Natural killer cell treated with Interleukin-12 subunit alpha and Interleukin-12 subunit beta and Interleukin-15 and Interleukin-18, amount 100 ng/mL, for 72 hours (primary cell): ENCODE measurements around the gene PPA1. TPM values are rescaled to one million over a fixed set of nuclear protein-coding genes. Genes with fewer than 3 reads are reported as not detected.
A peak's percentile ranks its signal among the peaks of the same experiment; 100 is the strongest.
"Not testable (repeated sequence)": the region's sequence is repeated elsewhere in the genome, so short reads cannot be mapped to it uniquely, and the experiment has no call there.

Experiments
- ATAC-seq, 2 donors: fragments of 150-1000 bp; cut with Tn5 transposase in 1 of 2; sonication (Bioruptor Pico), chemical (Tn5 transposase) in 1 of 2; 2 replicates each; pipeline ENCODE4 v1.10.0; 2021
- DNase-seq: peaks from one replicate; pipeline ENCODE4 v3.0.0; 2022; ENCODE audit warnings: low spot score
- H3K27ac Mint-ChIP-seq, 2 donors: 1 replicate in 1 of 2; 2 replicates in 1 of 2; pipeline ENCODE4 v1.8.0; 2022; ENCODE audit warnings: mixed read lengths in 2 of 2, mild to moderate bottlenecking in 1 of 2, moderate library complexity in 1 of 2
- H3K27me3 Mint-ChIP-seq, 2 donors: 1 replicate in 1 of 2; 2 replicates in 1 of 2; pipeline ENCODE4 v1.8.0; 2022; ENCODE audit warnings: mixed read lengths in 2 of 2
- H3K36me3 Mint-ChIP-seq: one replicate; pipeline ENCODE4 v1.8.0; 2022; ENCODE audit warnings: mixed read lengths
- H3K4me1 Mint-ChIP-seq, 2 donors: 1 replicate in 1 of 2; 2 replicates in 1 of 2; pipeline ENCODE4 v1.8.0; 2022; ENCODE audit warnings: low read depth in 2 of 2, mixed read lengths in 2 of 2, mild to moderate bottlenecking in 1 of 2
- H3K4me3 Mint-ChIP-seq: one replicate; pipeline ENCODE4 v1.8.0; 2022; ENCODE audit warnings: mixed read lengths
- H3K9me3 Mint-ChIP-seq: 2 replicates; pipeline ENCODE4 v1.8.0; 2022; ENCODE audit warnings: mixed read lengths
- total RNA-seq, 2 donors: library from RNA; stranded (reverse); gene quantifications; one replicate each; pipeline ENCODE4 v1.2.3, GENCODE V29; 2022

The PPA1 gene
- total RNA-seq, 2 donors from 2014 or later, result 263 to 285 TPM

- Mint-ChIP-seq H3K4me1 (peaks cover 57 to 74% of the 10 kb centered on the region in 2 donors), H3K4me3 (peak overlapping the region; percentile 80), H3K27me3 (no peaks in the 10 kb centered on the region), H3K27ac (peak overlapping the region; percentile 86 to 88), H3K9me3 (no peaks in the 10 kb centered on the region), H3K36me3 (peaks cover 38% of the 10 kb centered on the region)
- DNase-seq, result no peak
- ATAC-seq, result no peak
These were observed 69.1 kb downstream of the PPA1 start for GRCh38 chr10:70164163-70164562.

GRCh38 chr10:70163448-70163847, 69.8 kb downstream of the PPA1 start:
- no peak for DNase-seq
- Mint-ChIP-seq H3K27me3 (no peaks in the 10 kb centered on the region), H3K9me3 (no peaks in the 10 kb centered on the region), H3K36me3 (peaks cover 33% of the 10 kb centered on the region), H3K27ac (peak overlapping the region; percentile 86 to 88), H3K4me1 (peaks cover 51 to 67% of the 10 kb centered on the region in 2 donors), H3K4me3 (peak overlapping the region; percentile 80)
- no peak for ATAC-seq

GRCh38 chr10:70162892-70163201, 70.4 kb downstream of the PPA1 start:
- Mint-ChIP-seq H3K27me3 (no peaks in the 10 kb centered on the region), H3K27ac (peak overlapping the region; percentile 86 to 88), H3K9me3 (no peaks in the 10 kb centered on the region), H3K4me1 (peaks cover 46 to 61% of the 10 kb centered on the region in 2 donors), H3K4me3 (peak overlapping the region; percentile 80), H3K36me3 (peaks cover 33% of the 10 kb centered on the region)
- peak; percentile 94 to 95 for ATAC-seq
- peak; percentile 70 for DNase-seq

- Mint-ChIP-seq H3K36me3 (peaks cover 33% of the 10 kb centered on the region), H3K4me3 (peak overlapping the region; percentile 80), H3K9me3 (no peaks in the 10 kb centered on the region), H3K27ac (peak overlapping the region; percentile 86 to 88), H3K27me3 (no peaks in the 10 kb centered on the region), H3K4me1 (peaks cover 43 to 57% of the 10 kb centered on the region in 2 donors)
- DNase-seq (no peak), ATAC-seq (peak; percentile 66 to 72)
These were observed 70.9 kb downstream of the PPA1 start for GRCh38 chr10:70162151-70162891.

- H3K36me3 Mint-ChIP-seq, result peaks cover 40% of the 10 kb centered on the region
These were observed 72.4 kb downstream of the PPA1 start for GRCh38 chr10:70160798-70161197.

GRCh38 chr10:70159366-70159765, 73.9 kb downstream of the PPA1 start:
- not testable (repeated sequence) for H3K27me3 Mint-ChIP-seq, H3K4me3 Mint-ChIP-seq, ATAC-seq, H3K9me3 Mint-ChIP-seq, DNase-seq
- peaks cover 45% of the 10 kb centered on the region for H3K36me3 Mint-ChIP-seq
- H3K27ac Mint-ChIP-seq, result peak overlapping the region in 1 of 2 donors; percentile 54
- peaks cover 44 to 47% of the 10 kb centered on the region in 2 donors for H3K4me1 Mint-ChIP-seq

More at GRCh38 chr10:70160798-70161197, 72.4 kb downstream of the PPA1 start:
- ATAC-seq, result no peak
- Mint-ChIP-seq H3K4me1 (peaks cover 40 to 49% of the 10 kb centered on the region in 2 donors), H3K9me3 (no peaks in the 10 kb centered on the region), H3K27ac (peak overlapping the region in 1 of 2 donors; percentile 86), H3K4me3 (no peak overlapping the region), H3K27me3 (no peaks in the 10 kb centered on the region)
- DNase-seq, result no peak

- ATAC-seq (no peak), DNase-seq (no peak)
- Mint-ChIP-seq H3K4me3 (no peak overlapping the region), H3K36me3 (peaks cover 45% of the 10 kb centered on the region), H3K27ac (no peak overlapping the region), H3K27me3 (no peaks in the 10 kb centered on the region), H3K4me1 (peaks cover 33 to 34% of the 10 kb centered on the region in 2 donors), H3K9me3 (no peaks in the 10 kb centered on the region)
These were observed 75.1 kb downstream of the PPA1 start for GRCh38 chr10:70158113-70158512.

- no peaks in the 10 kb centered on the region for H3K9me3 Mint-ChIP-seq
These were observed 77.9 kb downstream of the PPA1 start for GRCh38 chr10:70155255-70155838.

More at GRCh38 chr10:70155255-70155838, 77.9 kb downstream of the PPA1 start:
- no peaks in the 10 kb centered on the region for H3K27me3 Mint-ChIP-seq
- ATAC-seq, result no peak
- H3K4me3 Mint-ChIP-seq, result no peak overlapping the region
- H3K27ac Mint-ChIP-seq, result peak overlapping the region in 1 of 2 donors; percentile 6
- DNase-seq, result no peak
- peaks cover 43% of the 10 kb centered on the region for H3K36me3 Mint-ChIP-seq
- H3K4me1 Mint-ChIP-seq, result peaks cover 13 to 14% of the 10 kb centered on the region in 2 donors

Other genes with a start within 250 kb of the PPA1 start
- under 1 TPM; 0.43 to 0.56 TPM for gene MACROH2A2, start 180.6 kb downstream of the PPA1 start, total RNA-seq
- 10 to 100 TPM; 13.0 to 19.9 TPM for gene AIFM2, start 100.6 kb downstream of the PPA1 start, total RNA-seq
- gene TYSND1, start 86.7 kb downstream of the PPA1 start, total RNA-seq, result 10 to 100 TPM in 1 of 2 donors, 1 to 10 TPM in 1; 8.0 to 13.3 TPM
- gene SAR1A, start 62.9 kb downstream of the PPA1 start, total RNA-seq, result 100 to 1,000 TPM; 103 to 131 TPM
- under 1 TPM in 1 of 2 donors, not detected in 1; 0.02 TPM for gene NPFFR1, start 50.6 kb upstream of the PPA1 start, total RNA-seq
- gene LRRC20, start 149.2 kb upstream of the PPA1 start, total RNA-seq, result 10 to 100 TPM in 1 of 2 donors, 1 to 10 TPM in 1; 6.5 to 17.1 TPM
- gene EIF4EBP2, start 170.7 kb upstream of the PPA1 start, total RNA-seq, result 10 to 100 TPM; 49.8 to 54.6 TPM
- gene NODAL, start 208.3 kb upstream of the PPA1 start, total RNA-seq, result not detected
- 1 to 10 TPM in 1 of 2 donors, under 1 TPM in 1; 0.33 to 1.4 TPM for gene PALD1, start 245.3 kb upstream of the PPA1 start, total RNA-seq